NCI-H187 treated with DMSO at 0.1 percent for 48 hours (cell line): ENCODE measurements around the gene RHD.
"Not testable (repeated sequence)": the region's sequence is repeated elsewhere in the genome, so short reads cannot be mapped to it uniquely, and the experiment has no call there.

Experiments
- DNase-seq: peaks from one replicate; lab custom pipeline; 2025; lab: John Stamatoyannopoulos, UW

RHD gene

DNA sequence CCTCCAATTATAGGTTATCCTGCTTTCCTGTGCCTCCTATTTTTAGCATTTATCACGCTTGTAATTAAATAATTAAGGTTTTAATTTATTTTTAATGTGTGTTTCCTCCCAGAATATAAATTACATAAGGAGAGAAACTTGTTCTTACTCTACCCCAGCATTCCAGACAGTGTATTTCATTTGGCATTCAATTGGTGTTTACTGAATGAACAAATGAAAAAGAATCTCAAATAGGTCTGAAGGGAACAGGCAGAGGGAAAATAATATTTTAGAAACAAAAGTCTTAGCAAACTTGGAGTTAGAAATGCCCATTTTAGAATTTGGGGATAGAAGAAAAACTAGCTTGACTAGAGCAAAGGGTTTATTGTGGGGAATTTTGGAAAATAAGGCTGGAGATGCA lies 15.1 kb upstream of the RHD start:
- no peak for DNase-seq

DNA sequence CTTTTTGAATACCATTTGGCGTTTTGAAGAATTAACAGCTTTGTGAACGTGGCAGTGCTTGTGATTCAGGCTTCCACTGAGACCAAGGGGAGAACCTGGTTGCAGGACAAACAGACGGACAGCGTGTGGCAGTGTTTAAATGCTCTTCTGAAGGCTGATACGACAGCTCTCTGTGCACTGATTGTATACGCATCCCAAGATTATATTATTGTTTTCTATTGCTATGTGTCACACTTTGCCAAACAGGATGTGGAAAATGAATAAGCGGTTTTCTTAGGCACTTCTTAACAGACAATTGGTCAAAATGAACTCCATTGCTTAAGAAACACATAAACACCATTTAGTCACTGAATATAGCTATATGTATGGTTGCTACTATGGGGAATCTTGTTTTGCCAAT lies 12.5 kb upstream of the RHD start:
- DNase-seq: not testable (repeated sequence)

DNA sequence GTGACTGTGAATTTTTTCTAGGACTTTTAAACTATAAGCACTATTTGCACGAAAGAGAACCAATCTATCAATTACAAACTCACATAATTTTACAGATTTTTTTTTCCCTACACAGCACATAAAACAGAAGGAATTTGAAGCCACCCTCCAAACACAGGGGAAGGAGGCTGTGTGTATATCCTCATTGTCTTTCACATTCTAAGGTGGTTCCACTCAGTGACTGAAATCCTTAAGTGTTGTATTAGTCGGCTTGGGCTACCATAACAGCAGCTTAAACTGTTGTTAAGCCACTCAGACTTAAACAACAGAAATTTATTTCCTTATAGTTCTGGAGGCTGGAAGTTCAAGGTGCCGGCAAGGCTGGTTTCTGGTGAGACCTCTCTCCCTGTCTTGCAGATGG lies 12.0 kb upstream of the RHD start:
- DNase-seq: not testable (repeated sequence)

DNA sequence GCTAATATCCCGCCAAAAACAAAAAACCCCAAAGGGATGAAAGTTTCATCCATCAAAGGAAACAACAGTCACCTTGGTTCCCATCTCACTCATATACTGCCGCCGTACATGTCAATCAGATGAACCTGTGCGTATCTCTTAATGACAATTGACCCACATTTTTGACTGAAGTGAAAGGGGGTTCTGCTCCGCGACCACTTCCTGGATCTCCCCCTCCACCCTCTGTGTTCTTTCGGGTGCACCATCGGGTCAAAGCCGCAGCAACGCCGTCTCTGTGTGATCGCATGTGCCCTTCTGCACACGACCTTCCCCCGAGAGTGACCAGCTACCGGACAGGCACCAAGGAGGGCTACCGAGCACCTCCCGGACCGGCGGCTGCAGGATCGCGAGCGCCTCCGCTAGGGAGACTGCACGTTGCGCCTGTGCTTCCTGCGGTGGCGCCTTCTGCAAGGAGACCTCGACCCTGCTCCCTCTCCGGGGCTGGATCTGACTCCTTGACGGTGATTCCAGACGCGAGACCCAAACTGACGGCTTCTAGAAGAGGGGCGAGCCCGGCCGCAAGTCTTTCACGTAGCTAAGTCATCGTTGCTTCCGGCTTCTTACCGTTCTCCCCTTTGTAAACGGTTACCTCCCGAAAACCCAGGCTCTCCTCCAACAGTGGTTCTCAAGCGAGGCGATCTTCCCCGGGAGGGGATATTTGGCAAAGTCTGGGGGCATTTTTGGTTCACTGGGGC lies 5.6 kb upstream of the RHD start:
- not testable (repeated sequence) for DNase-seq

DNA sequence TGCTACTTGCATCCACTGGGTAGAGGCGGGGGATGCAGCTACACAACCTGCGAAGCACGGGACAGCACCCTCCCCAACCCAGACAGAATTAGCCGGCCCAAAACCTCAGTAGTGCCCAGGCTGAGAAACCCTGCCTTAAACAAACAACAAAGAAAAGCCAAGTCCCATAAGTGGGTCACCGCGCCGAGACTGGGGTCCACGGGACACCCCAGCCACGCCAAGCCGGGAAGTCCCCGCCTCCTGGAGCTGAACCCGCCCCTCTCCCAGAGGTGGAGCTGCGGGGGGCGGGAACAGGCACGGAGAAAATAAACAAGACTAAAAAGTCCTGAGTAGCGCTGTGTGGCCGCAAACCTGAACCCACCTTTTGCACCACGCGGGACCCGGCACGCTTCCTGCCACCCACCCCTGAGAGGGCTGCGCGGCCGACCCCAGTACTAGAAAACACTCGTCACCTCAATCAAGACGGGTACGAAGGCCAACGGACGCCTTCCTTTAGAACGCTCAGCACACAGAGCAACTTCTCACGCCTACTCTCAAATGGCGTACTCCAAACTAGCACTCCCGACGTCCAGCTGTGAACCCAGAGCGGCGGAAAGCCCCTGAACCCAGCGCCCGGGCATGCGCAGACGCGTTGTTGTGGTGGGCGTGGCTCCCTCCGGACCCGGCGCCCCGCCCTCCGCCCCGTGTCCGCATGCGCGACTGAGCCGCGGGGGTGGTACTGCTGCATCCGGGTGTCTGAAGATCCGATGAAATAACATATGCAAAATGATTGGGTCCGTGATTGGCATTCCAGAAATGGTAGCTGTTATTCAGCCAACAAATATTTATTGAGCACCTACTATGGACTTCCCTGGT lies 4.8 kb upstream of the RHD start:
- not testable (repeated sequence) for DNase-seq

DNA sequence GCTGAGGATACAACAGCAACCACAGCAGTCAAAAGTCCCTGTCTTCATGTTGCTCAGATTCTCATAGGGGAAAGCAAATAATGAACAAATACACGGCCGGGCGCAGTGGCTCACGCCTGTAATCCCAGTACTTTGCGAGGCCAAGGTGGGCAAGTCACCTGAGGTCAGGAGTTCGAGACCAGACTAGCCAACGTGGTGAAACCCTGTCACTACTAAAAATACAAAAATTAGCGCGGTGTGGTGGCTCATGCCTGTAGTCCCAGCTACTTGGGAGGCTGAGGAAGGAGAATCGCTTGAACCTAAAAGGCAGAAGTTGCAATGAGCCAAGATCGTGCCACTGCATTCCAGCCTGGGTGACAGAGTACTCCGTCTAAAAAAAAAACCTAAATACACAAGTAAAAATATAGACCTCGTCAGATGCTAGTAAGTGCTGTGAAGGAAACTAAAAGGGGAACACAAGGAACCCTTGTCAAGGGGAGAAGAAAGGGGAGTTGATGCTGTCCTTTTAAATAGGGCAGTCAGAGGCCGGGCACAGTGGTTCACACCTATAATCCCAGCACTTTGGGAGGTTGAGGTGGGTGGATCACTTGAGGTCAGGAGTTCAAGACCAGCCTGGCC lies 4.1 kb upstream of the RHD start:
- DNase-seq: not testable (repeated sequence)

DNA sequence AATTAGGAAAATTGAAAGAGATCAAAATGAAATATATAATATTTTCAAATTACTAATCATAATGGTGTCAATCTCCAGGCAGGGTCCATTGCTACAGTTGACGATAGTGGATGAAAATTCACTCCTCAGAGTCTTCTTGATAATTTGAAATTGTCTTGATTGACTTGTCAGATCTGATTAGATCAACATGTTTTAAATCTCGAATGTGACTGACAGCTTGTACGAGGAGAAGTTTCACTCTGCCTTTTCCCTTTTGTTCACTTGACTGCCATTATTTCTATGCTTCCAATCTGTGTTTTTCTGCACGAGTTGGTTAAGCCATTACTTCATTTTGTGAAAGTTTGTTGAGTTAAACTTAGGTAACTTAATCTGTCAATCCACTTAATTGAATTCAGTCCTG lies 3.3 kb downstream of the RHD start:
- DNase-seq: not testable (repeated sequence)

DNA sequence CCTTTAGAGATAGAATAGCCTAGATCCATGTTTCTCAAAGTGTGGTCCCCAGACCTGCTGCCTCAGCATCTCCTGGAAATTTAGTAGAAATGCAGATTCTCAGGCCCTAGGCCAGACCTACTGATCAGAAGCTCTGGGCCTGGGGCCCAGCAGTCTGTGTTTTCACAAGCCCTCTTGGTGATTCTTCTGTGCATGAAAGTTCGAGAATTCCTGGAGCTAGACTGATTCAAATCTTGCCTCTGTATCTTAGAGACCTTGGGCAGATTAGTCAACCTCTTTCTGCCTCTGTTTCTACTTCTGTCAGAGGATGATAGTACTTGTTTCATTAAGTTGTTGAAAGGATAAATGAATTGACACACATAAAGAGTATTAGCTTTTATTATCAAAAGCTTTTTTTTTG lies 5.0 kb downstream of the RHD start:
- DNase-seq: not testable (repeated sequence)

DNA sequence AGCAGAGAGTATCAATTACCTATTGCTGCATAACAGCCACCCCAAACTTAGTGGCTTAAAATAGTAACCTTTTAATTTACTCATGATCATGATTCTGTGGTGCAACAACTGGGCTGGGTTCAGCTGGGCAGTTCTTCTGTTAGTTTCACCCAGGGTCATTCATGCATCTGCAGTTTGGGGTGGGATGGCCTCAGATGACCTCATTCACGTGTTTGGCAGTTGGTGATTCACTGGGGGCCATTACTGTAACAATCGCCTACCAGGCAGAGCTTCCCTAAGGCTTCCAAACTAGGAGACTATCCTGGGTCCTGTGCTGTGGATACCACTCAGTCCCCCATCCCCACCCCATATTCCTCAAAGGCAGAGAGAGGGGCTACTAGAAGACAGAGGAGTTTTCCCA lies 6.0 kb downstream of the RHD start:
- not testable (repeated sequence) for DNase-seq

DNA sequence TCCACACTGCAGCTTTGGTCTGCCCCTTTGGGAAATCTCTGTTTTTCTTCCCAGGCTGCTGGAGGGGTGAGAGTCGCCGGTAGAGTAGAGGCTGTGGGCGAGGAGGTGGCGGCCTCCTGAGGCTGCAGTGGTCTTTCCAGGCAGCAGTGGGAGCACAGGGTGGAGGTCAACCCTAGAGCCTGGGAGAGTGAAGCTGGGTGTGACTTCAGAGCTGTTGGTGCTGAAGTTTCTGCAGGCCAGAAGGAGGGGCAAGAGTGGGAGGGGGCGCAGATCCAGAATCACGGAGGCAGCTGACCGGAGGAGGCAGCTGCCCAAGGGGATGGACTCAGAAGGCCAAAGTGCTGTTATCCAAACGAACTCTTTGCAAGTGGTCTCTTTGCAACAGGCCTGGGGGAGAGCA lies 6.5 kb downstream of the RHD start:
- not testable (repeated sequence) for DNase-seq

DNA sequence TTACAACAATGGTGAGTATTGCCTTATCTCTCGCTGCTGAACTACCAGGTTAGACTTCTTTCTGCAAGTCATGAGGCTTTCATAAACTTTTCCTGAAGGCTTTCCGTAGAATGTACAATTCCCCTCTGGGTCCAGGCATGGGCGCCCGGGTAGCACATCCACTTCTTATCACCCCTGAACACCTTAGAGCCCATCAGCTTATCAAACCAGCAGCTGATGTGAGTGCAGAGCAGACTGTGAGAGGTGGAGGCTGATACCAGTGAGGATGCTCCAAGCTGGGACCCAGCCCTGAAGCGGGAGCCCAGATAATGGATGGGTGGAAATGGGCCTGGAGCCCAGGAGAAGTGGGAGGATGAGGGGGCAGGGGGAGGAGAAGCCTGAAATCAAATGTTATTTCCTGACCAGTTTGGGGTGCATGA lies 7.4 kb downstream of the RHD start:
- not testable (repeated sequence) for DNase-seq

DNA sequence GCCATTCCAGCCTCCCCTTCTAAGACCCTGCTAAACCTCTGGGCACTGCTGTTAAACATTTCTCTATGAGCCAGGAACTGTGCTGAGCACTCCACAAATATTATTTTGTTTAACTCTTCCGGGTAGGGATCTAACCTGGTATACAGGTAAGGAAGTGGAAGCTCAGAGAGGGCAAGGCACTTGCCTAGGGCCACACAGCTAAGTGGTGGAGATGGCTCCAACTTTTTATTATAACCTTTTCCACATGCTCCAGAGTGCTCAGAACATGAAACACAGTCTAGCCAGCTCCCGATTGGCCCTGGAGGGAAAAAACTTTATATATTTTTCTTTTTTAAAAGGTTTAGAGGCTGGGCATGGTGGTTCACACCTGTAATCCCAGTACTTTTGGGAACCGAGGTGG lies 13.6 kb downstream of the RHD start:
- not testable (repeated sequence) for DNase-seq

DNA sequence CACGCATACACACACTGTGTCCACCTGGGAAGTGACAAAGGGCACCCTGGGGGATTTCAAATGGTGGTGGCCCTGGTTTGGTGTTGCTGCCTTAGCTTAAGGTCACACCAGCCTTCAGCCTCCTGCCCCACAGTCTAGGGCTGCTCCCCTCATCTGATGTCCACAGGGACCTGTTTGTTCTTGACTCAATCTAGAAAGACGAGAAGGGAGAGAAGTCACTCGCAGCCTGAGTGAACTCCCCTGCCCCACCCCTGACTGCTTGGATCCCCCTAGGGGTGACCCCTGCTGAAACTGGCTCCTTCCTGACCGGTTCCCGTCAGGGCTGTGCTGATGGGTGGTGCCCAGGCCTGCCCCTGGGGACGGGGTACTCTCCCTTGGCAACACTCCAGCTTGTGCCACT lies 14.9 kb downstream of the RHD start:
- DNase-seq: not testable (repeated sequence)

DNA sequence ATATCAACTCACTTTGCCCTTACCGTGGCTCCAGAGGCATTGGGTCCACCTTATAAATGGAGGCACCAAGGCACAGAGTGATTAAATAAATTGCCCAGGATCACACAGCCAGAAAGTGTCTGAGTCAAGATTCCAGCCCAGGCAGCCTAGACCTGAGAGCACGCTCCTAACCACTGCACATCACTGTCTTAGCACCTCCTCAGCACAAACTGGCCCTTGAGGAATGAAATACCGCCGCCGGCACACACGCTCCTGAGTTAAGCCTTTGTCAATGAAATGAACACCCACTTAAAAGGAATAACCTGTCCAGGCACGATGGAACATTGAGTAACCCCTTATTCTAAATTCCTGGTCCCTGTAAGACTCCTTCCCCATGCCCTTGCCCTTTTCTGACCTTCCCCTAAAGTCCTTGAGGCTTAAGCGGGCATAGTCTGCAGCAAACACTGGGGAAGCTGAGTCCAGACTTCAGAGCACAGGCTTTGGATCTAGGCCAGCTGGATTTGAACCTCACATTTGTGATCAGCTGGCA lies 16.3 kb downstream of the RHD start:
- not testable (repeated sequence) for DNase-seq

DNA sequence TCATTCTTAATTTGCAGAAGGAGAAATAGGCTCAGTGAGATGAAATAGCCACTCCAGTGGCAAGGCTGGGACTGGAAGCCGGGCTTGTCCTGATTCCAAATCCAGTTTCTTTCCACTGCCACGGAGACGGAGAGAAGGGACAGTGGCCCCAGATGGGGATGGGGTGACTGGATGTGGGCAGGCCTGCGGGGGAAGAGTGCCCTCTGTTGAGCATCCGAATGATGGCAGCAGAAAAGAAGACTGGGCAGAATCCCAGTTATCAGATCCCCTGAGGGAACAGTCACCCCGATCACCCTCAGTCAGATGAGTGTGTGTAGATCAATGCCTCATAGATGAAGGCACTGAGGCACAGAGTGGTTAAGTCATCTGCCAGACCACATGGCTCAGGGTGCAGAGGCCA lies 17.7 kb downstream of the RHD start:
- not testable (repeated sequence) for DNase-seq

DNA sequence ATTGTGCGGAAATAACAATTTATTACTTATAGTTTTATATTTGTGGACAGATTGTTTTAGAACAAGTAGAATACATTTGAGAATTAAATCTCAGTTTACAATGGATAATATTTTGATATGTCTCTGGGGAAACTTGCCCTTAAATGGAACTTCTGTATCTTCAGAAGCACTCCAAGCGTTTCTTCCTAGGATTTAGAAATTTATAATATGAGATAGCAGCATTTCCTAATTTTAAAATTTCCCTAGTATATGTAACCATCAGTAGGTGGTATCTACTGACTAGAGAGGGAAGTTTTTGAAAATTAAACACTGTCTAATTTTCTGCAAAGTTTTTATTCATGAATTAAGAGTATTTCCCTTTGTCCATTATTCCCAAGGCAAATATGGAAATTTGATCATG lies 21.1 kb downstream of the RHD start:
- DNase-seq: not testable (repeated sequence)

DNA sequence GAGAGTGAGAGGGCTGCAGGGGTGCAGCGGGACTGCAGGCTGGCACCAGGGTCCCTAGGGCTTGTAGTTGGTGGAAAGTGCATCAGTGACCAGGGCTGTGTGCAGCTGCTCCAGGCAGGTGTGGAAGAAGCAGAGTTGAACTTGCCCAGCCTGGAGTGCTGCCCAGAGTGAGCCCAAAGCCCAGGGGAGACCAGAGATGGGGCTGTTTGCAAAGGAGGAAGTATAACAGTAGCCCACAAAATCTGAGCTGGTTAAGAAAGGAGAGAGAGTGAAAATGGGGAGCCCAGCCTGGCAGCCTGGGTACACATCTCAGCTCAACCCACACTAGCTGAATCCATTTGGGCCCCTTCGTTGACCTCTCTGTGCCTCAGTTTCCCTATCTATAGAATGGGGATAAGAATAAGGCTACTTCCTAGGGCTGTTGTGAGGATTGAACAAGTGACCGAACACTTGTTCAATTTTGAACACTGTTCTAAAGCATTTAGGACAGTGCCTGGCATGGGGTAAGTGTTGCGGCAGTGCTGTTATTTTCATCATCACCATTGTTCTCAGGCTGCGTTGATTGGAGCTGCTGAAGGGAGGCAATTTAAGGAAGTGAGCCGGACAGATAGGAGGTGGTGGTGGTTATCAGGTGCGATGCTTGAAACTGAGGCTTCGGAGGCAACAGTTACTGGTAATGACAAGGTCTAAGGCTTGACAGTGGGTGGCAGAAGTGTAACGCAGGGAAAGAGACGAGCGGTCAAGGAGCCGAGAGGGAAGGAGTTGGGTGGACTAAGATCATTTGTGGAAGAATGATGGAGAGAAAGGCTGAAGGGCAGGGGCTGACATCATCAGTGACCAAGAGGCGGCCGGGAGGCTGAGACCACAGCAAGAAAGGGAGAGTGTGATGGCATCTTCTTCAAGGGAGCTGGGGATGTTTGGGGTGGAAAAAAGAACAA lies 22.8 kb downstream of the RHD start:
- DNase-seq: not testable (repeated sequence)

DNA sequence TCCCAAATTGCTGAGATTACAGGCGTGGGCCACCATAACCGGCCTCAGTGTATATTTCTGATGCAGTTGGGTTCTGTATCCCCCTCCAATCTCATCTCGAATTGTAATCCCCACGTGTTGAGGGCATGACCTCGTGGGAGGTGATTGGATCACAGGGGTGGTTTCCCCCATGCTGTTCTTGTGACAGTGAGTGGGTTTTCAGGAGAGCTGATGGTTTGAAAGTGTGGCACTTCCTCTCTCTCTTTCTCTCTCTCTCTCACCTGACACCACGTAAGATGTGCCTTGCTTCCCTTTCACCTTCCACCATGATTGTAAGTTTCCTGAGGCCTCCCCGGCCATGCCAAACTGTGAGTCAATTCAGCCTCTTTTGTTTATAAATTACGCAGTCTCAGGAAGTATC lies 24.2 kb downstream of the RHD start:
- not testable (repeated sequence) for DNase-seq

DNA sequence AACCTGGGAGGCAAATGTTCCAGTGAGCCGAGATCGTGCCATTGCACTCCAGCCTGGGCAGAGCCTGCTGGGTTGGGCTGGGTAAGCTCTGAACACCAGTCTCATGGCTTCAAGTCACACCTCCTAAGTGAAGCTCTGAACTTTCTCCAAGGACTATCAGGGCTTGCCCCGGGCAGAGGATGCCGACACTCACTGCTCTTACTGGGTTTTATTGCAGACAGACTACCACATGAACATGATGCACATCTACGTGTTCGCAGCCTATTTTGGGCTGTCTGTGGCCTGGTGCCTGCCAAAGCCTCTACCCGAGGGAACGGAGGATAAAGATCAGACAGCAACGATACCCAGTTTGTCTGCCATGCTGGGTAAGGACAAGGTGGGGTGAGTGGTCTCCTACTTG lies 28.4 kb downstream of the RHD start:
- DNase-seq: not testable (repeated sequence)

DNA sequence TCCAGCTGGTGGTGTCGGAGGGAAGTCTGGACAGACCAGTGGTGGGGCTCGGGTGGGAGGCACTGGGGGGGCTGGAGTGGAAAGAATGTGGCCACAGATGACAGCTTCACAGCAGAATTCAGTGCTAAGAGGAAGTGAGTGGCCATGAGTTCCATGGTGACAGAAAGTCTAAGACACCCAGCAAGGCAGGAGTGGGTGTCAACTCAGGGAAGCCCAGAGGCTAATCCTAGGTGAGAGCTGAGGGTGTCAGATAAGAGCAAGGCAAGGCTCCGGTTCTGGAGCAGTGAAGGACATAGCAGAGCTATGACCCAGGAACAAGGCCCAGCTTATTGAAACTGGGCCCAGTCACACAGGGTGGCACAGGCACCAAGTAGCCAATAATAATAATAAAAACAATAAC lies 30.0 kb downstream of the RHD start:
- not testable (repeated sequence) for DNase-seq

DNA sequence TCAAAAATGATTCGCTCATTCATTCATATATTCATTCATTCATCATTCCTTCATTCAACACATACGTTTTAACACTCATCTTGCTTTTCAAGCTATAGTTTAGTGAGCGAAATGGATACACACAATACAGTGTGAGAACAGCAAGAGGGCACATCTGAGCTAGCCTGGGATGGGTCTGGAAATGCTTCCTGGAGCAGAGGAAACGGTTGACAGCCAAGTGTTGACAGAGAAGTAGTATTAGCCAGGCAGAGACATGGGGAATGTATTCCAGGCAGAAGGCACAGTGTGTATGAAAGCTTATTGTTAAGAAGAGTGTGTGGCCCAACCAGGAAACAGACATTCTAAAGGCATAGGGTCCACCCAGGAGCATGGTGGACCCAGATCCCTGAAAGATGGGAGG lies 32.6 kb downstream of the RHD start:
- DNase-seq: not testable (repeated sequence)
